A673 (cell line): ENCODE data around the gene GPR150. TPM values are rescaled to one million over a fixed set of nuclear protein-coding genes. Genes with fewer than 3 reads are reported as not detected.

ENCODE experiments used
- BruUV-seq: library from RNA; stranded (reverse); fragments of 400-500 nt; replicated peaks from 2 replicates; lab custom pipeline; 2021; lab: Mats Ljungman, UMichigan
- CTCF ChIA-PET: fragments of 300-600 bp; sonication (Branson Sonifier 250); formaldehyde crosslinking; loops from one replicate; lab custom pipeline; 2022; ENCODE audit warnings: antibody characterized with exemption; lab: Charles Lee
- POLR2A ChIA-PET: fragments of 300-600 bp; sonication (Branson Sonifier 250); formaldehyde crosslinking; loops from one replicate; lab custom pipeline; 2022; ENCODE audit warnings: antibody characterized with exemption; ENCODE audit not compliant: low non-redundant PET; lab: Charles Lee
- DNase-seq: peaks from one replicate; pipeline ENCODE4 v3.0.0-alpha.2; 2015; ENCODE audit warnings: low spot score
- H3K27ac ChIP-seq: fragments of 200-600 bp; sonication (generic); 2 replicates; pipeline ENCODE4 v1.5.1; 2016; ENCODE audit warnings: mixed run types, low read depth, mild to moderate bottlenecking, mixed read lengths, antibody characterized with exemption, low read length; ENCODE audit not compliant: poor library complexity, severe bottlenecking
- H3K27me3 ChIP-seq: fragments of 200-600 bp; sonication (generic); replicated peaks from 2 replicates; pipeline ENCODE4 v1.6.1; 2017; ENCODE audit warnings: mixed run types, low read depth, mild to moderate bottlenecking, mixed read lengths, antibody characterized with exemption, low read length; ENCODE audit not compliant: insufficient read depth, poor library complexity
- H3K36me3 ChIP-seq: fragments of 200-600 bp; sonication (generic); 2 replicates; pipeline ENCODE4 v1.6.1; 2016; ENCODE audit warnings: mixed run types, mild to moderate bottlenecking, mixed read lengths, antibody characterized with exemption, low read length; ENCODE audit not compliant: insufficient read depth, poor library complexity, severe bottlenecking
- H3K4me1 ChIP-seq: fragments of 200-600 bp; sonication (generic); 2 replicates; pipeline ENCODE4 v1.6.1; 2017; ENCODE audit warnings: mixed run types, mild to moderate bottlenecking, mixed read lengths, antibody characterized with exemption, low read length; ENCODE audit not compliant: insufficient read depth, poor library complexity, severe bottlenecking
- H3K4me3 ChIP-seq: fragments of 200-600 bp; sonication (generic); 2 replicates; pipeline ENCODE4 v1.5.1; 2016; ENCODE audit warnings: low read depth, mixed run types, mild to moderate bottlenecking, mixed read lengths, low read length; ENCODE audit not compliant: poor library complexity, severe bottlenecking
- H3K9me3 ChIP-seq: fragments of 200-600 bp; sonication (generic); 2 replicates; pipeline ENCODE4 v1.6.1; 2016; ENCODE audit warnings: mixed run types, low read depth, mild to moderate bottlenecking, mixed read lengths, antibody characterized with exemption, low read length; ENCODE audit not compliant: poor library complexity, severe bottlenecking
- CTCF ChIP-seq: fragments of 300-800, 200-600 bp; sonication (generic); conservative IDR thresholded peaks from 2 replicates; pipeline ENCODE4 v1.5.1; 2017; ENCODE audit warnings: low read depth, mild to moderate bottlenecking, antibody characterized with exemption, low read length, moderate library complexity, mixed read lengths
- EZH2 ChIP-seq: fragments of 200-600 bp; sonication (generic); IDR thresholded peaks from 2 replicates; pipeline ENCODE4 v1.6.1; 2017; ENCODE audit warnings: borderline replicate concordance, low read depth, mild to moderate bottlenecking, mixed read lengths, antibody characterized with exemption, low read length; ENCODE audit not compliant: poor library complexity, severe bottlenecking
- intact Hi-C: fragments of 100-400 bp; cut with micrococcal nuclease; formaldehyde crosslinking; loops from one replicate; pipeline ENCODE4 v1.10.0; 2022; ENCODE audit not compliant: unreplicated experiment
- total RNA-seq: library from RNA; stranded (reverse); gene quantifications from 2 replicates; pipeline ENCODE4 v1.2.3, GENCODE V29; 2021

The GPR150 gene
- total RNA-seq, 1 experiment from 2014 or later = 0.13 TPM

GRCh38 chr5:95667061-95667618, 47.3 kb downstream of the GPR150 start:
- H3K9me3 ChIP-seq = no peaks in the 10 kb centered on the region
- no peak overlapping the region for H3K27ac ChIP-seq
- H3K4me1 ChIP-seq = no peaks in the 10 kb centered on the region
- H3K36me3 ChIP-seq = no peaks in the 10 kb centered on the region
- ChIA-PET CTCF (interaction anchor here (0.5 kb wide), 1 partner anchor 23 kb away, joined by 3 read pairs; no protein-coding TSS in a partner anchor), POLR2A (no interaction called here)
- DNase-seq = no peak
- BruUV-seq = no TSS peak
- intact Hi-C loops = no loop called here
- TF ChIP-seq EZH2 (no peak), CTCF (no peak)
- no peak overlapping the region for H3K4me3 ChIP-seq
- no peaks in the 10 kb centered on the region for H3K27me3 ChIP-seq

GRCh38 chr5:95667678-95668077, 47.8 kb downstream of the GPR150 start:
- no peak overlapping the region for H3K4me3 ChIP-seq
- DNase-seq = no peak
- no TSS peak for BruUV-seq
- TF ChIP-seq CTCF (no peak), EZH2 (no peak)
- no peak overlapping the region for H3K27ac ChIP-seq
- intact Hi-C loops = no loop called here
- no peaks in the 10 kb centered on the region for H3K36me3 ChIP-seq
- H3K27me3 ChIP-seq = no peaks in the 10 kb centered on the region
- POLR2A ChIA-PET = no interaction called here
- no peaks in the 10 kb centered on the region for H3K4me1 ChIP-seq
- CTCF ChIA-PET = no interaction called here
- H3K9me3 ChIP-seq = no peaks in the 10 kb centered on the region

GRCh38 chr5:95668216-95668615, 48.3 kb downstream of the GPR150 start:
- Histone ChIP-seq H3K27ac (no peak overlapping the region), H3K36me3 (no peaks in the 10 kb centered on the region), H3K27me3 (no peaks in the 10 kb centered on the region), H3K9me3 (no peaks in the 10 kb centered on the region), H3K4me3 (no peak overlapping the region), H3K4me1 (no peaks in the 10 kb centered on the region)
- ChIA-PET POLR2A (no interaction called here), CTCF (no interaction called here)
- intact Hi-C loops = no loop called here
- no peak for TF ChIP-seq EZH2
- TF ChIP-seq CTCF = no peak
- no TSS peak for BruUV-seq
- DNase-seq = no peak
